ENCODE measurements around the gene NEK5.

GRCh38 chr13:52020191-52020590 is 108.7 kb downstream of the NEK5 start:
- TF ChIP-seq, protein P1, sequence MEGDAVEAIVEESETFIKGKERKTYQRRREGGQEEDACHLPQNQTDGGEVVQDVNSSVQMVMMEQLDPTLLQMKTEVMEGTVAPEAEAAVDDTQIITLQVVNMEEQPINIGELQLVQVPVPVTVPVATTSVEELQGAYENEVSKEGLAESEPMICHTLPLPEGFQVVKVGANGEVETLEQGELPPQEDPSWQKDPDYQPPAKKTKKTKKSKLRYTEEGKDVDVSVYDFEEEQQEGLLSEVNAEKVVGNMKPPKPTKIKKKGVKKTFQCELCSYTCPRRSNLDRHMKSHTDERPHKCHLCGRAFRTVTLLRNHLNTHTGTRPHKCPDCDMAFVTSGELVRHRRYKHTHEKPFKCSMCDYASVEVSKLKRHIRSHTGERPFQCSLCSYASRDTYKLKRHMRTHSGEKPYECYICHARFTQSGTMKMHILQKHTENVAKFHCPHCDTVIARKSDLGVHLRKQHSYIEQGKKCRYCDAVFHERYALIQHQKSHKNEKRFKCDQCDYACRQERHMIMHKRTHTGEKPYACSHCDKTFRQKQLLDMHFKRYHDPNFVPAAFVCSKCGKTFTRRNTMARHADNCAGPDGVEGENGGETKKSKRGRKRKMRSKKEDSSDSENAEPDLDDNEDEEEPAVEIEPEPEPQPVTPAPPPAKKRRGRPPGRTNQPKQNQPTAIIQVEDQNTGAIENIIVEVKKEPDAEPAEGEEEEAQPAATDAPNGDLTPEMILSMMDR (optimal IDR thresholded peaks at IDR 0.05 in 1 of 3, IDR thresholded peaks at IDR 0.05 in 1 of 3, conservative IDR thresholded peaks at IDR 0.05 in 1 of 3; ENCODE audit: extremely low read depth in 1 of 3, insufficient read depth in 2 of 3, low read length in 3 of 3), result no peak
- TF ChIP-seq EZH2 (IDR thresholded peaks at IDR 0.05; ENCODE audit: low read length), result no peak
